Stimulated activated naive CD8-positive, alpha-beta T cell treated with anti-CD3 and anti-CD28 coated beads, Interleukin-15, amount 100 ng/mL, for 72 hours (primary cell): ENCODE data around the gene FBXO48.

Experiments used
- ATAC-seq: fragments of 150-1000 bp; cut with Tn5 transposase; 2 replicates; pipeline ENCODE4 v1.10.0; 2021; ENCODE audit warnings: mild to moderate bottlenecking, moderate library complexity
- DNase-seq, 2 donors: peaks; one replicate each; pipeline ENCODE4 v3.0.0; 2021 to 2022
- H3K27ac Mint-ChIP-seq, 2 donors: one replicate each; pipeline ENCODE4 v1.8.0; 2022; ENCODE audit warnings: mild to moderate bottlenecking in 2 of 2, mixed read lengths in 2 of 2, moderate library complexity in 2 of 2
- H3K27me3 Mint-ChIP-seq: one replicate; pipeline ENCODE4 v1.8.0; 2022; ENCODE audit warnings: mixed read lengths
- H3K4me1 Mint-ChIP-seq: one replicate; pipeline ENCODE4 v1.8.0; 2022; ENCODE audit warnings: mild to moderate bottlenecking, mixed read lengths
- H3K4me3 Mint-ChIP-seq, 2 donors: one replicate each; pipeline ENCODE4 v1.8.0; 2022; ENCODE audit warnings: mild to moderate bottlenecking in 2 of 2, mixed read lengths in 2 of 2, moderate library complexity in 1 of 2
- H3K9me3 Mint-ChIP-seq, 2 donors: one replicate each; pipeline ENCODE4 v1.8.0; 2022; ENCODE audit warnings: mixed read lengths in 2 of 2

The FBXO48 gene

GRCh38 chr2:68431316-68431972, 35.6 kb downstream of the FBXO48 start:
- Mint-ChIP-seq H3K4me3 (no peak overlapping the region), H3K27ac (no peak overlapping the region), H3K9me3 (no peaks in the 10 kb centered on the region), H3K27me3 (peaks cover 6% of the 10 kb centered on the region), H3K4me1 (peaks cover 7% of the 10 kb centered on the region)
- no peak for DNase-seq
- no peak for ATAC-seq

GRCh38 chr2:68429311-68429826, 37.7 kb downstream of the FBXO48 start:
- ATAC-seq, result no peak
- Mint-ChIP-seq H3K9me3 (no peaks in the 10 kb centered on the region), H3K4me3 (no peak overlapping the region), H3K27me3 (peaks cover 6% of the 10 kb centered on the region), H3K4me1 (peaks cover 7% of the 10 kb centered on the region), H3K27ac (no peak overlapping the region)
- no peak for DNase-seq

- Mint-ChIP-seq H3K4me3 (no peak overlapping the region), H3K9me3 (no peaks in the 10 kb centered on the region), H3K27me3 (peaks cover 6% of the 10 kb centered on the region), H3K4me1 (peaks cover 7% of the 10 kb centered on the region), H3K27ac (no peak overlapping the region)
- ATAC-seq (no peak), DNase-seq (no peak)
These were observed 38.3 kb downstream of the FBXO48 start for GRCh38 chr2:68428746-68429145.

GRCh38 chr2:68428126-68428525, 39.0 kb downstream of the FBXO48 start:
- H3K27ac Mint-ChIP-seq, result no peak overlapping the region
- H3K4me1 Mint-ChIP-seq, result peaks cover 7% of the 10 kb centered on the region
- no peak overlapping the region for H3K4me3 Mint-ChIP-seq
- H3K9me3 Mint-ChIP-seq, result no peaks in the 10 kb centered on the region
- DNase-seq (no peak), ATAC-seq (no peak)
- peaks cover 6% of the 10 kb centered on the region for H3K27me3 Mint-ChIP-seq

GRCh38 chr2:68426848-68427579, 40.1 kb downstream of the FBXO48 start:
- H3K4me1 Mint-ChIP-seq, result peaks cover 7% of the 10 kb centered on the region
- H3K27ac Mint-ChIP-seq, result peak overlapping the region; percentile 54 to 58
- peak overlapping the region in 1 of 2 donors; percentile 31 for H3K4me3 Mint-ChIP-seq
- ATAC-seq, result peak; percentile 52
- no peak for DNase-seq
- H3K9me3 Mint-ChIP-seq, result peaks cover 0 to under 1% of the 10 kb centered on the region in 2 donors
- H3K27me3 Mint-ChIP-seq, result peaks cover 6% of the 10 kb centered on the region

- no peak for ATAC-seq
- Mint-ChIP-seq H3K27ac (no peak overlapping the region), H3K27me3 (peaks cover 6% of the 10 kb centered on the region), H3K4me1 (peaks cover 13% of the 10 kb centered on the region), H3K9me3 (peaks cover 1 to 6% of the 10 kb centered on the region in 2 donors), H3K4me3 (no peak overlapping the region)
- no peak for DNase-seq
These were observed 40.6 kb downstream of the FBXO48 start for GRCh38 chr2:68426446-68426845.

- H3K27me3 Mint-ChIP-seq, result peaks cover 6% of the 10 kb centered on the region
- no peak overlapping the region for H3K27ac Mint-ChIP-seq
- DNase-seq (no peak), ATAC-seq (no peak)
- H3K9me3 Mint-ChIP-seq, result peaks cover 6% of the 10 kb centered on the region in 2 donors
- no peak overlapping the region for H3K4me3 Mint-ChIP-seq
- peaks cover 22% of the 10 kb centered on the region for H3K4me1 Mint-ChIP-seq
These were observed 41.6 kb downstream of the FBXO48 start for GRCh38 chr2:68425503-68425902.

- Mint-ChIP-seq H3K27me3 (no peaks in the 10 kb centered on the region), H3K9me3 (peaks cover 6% of the 10 kb centered on the region in 2 donors), H3K27ac (no peak overlapping the region), H3K4me1 (peaks cover 27% of the 10 kb centered on the region), H3K4me3 (no peak overlapping the region)
- peak; percentile 29 to 38 for DNase-seq
- peak; percentile 91 for ATAC-seq
These were observed 43.0 kb downstream of the FBXO48 start for GRCh38 chr2:68423966-68424650.

- no peak for DNase-seq
These were observed 46.7 kb downstream of the FBXO48 start for GRCh38 chr2:68420254-68420910.

GRCh38 chr2:68418855-68419254, 48.2 kb downstream of the FBXO48 start:
- H3K4me1 Mint-ChIP-seq, result peaks cover 34% of the 10 kb centered on the region

More at GRCh38 chr2:68420254-68420910, 46.7 kb downstream of the FBXO48 start:
- peak overlapping the region; percentile 49 to 77 for H3K27ac Mint-ChIP-seq
- H3K4me3 Mint-ChIP-seq, result no peak overlapping the region
- H3K9me3 Mint-ChIP-seq, result peaks cover 6% of the 10 kb centered on the region in 2 donors
- peaks cover 34% of the 10 kb centered on the region for H3K4me1 Mint-ChIP-seq
- H3K27me3 Mint-ChIP-seq, result no peaks in the 10 kb centered on the region
- no peak for ATAC-seq

GRCh38 chr2:68418419-68418818, 48.7 kb downstream of the FBXO48 start:
- no peak for ATAC-seq
- H3K9me3 Mint-ChIP-seq, result peaks cover 6% of the 10 kb centered on the region in 2 donors
- peak overlapping the region in 1 of 2 donors; percentile 19 for H3K27ac Mint-ChIP-seq
- no peak for DNase-seq
- H3K27me3 Mint-ChIP-seq, result no peaks in the 10 kb centered on the region
- H3K4me1 Mint-ChIP-seq, result peaks cover 34% of the 10 kb centered on the region
- H3K4me3 Mint-ChIP-seq, result no peak overlapping the region

More at GRCh38 chr2:68418855-68419254, 48.2 kb downstream of the FBXO48 start:
- no peak overlapping the region for H3K27ac Mint-ChIP-seq
- DNase-seq, result no peak
- peaks cover 6% of the 10 kb centered on the region in 2 donors for H3K9me3 Mint-ChIP-seq
- no peak overlapping the region for H3K4me3 Mint-ChIP-seq
- ATAC-seq, result no peak
- H3K27me3 Mint-ChIP-seq, result no peaks in the 10 kb centered on the region

- DNase-seq (no peak), ATAC-seq (no peak)
- H3K4me1 Mint-ChIP-seq, result peaks cover 34% of the 10 kb centered on the region
- H3K4me3 Mint-ChIP-seq, result no peak overlapping the region
- peaks cover 6% of the 10 kb centered on the region in 2 donors for H3K9me3 Mint-ChIP-seq
- peak overlapping the region in 1 of 2 donors; percentile 21 for H3K27ac Mint-ChIP-seq
- H3K27me3 Mint-ChIP-seq, result no peaks in the 10 kb centered on the region
These were observed 49.2 kb downstream of the FBXO48 start for GRCh38 chr2:68417926-68418325.

- Mint-ChIP-seq H3K9me3 (peaks cover 0 to 2% of the 10 kb centered on the region in 2 donors), H3K27ac (no peak overlapping the region), H3K4me1 (peaks cover 40% of the 10 kb centered on the region), H3K27me3 (no peaks in the 10 kb centered on the region), H3K4me3 (no peak overlapping the region)
- ATAC-seq (no peak), DNase-seq (no peak)
These were observed 50.9 kb downstream of the FBXO48 start for GRCh38 chr2:68416081-68416675.

GRCh38 chr2:68415521-68415920, 51.6 kb downstream of the FBXO48 start:
- no peak overlapping the region for H3K27ac Mint-ChIP-seq
- H3K9me3 Mint-ChIP-seq, result no peaks in the 10 kb centered on the region
- DNase-seq (no peak), ATAC-seq (no peak)
- peaks cover 34% of the 10 kb centered on the region for H3K4me1 Mint-ChIP-seq
- peaks cover 3% of the 10 kb centered on the region for H3K27me3 Mint-ChIP-seq
- H3K4me3 Mint-ChIP-seq, result no peak overlapping the region

GRCh38 chr2:68414876-68415275, 52.2 kb downstream of the FBXO48 start:
- H3K9me3 Mint-ChIP-seq, result no peaks in the 10 kb centered on the region
- H3K4me1 Mint-ChIP-seq, result peaks cover 29% of the 10 kb centered on the region
- DNase-seq (no peak), ATAC-seq (no peak)
- peaks cover 8% of the 10 kb centered on the region for H3K27me3 Mint-ChIP-seq
- H3K4me3 Mint-ChIP-seq, result no peak overlapping the region
- no peak overlapping the region for H3K27ac Mint-ChIP-seq
